ENCODE measurements around the gene OR6J1. TPM values are rescaled to one million over a fixed set of nuclear protein-coding genes. Genes with fewer than 3 reads are reported as not detected.

OR6J1 gene
- total and polyA plus RNA-seq, 4 donors = not detected

- Histone ChIP-seq H3K4me3 (ENCODE audit: low read depth in 1 of 3, low read length in 3 of 3) (no peak overlapping the region), H3K36me3 (ENCODE audit: control insufficient read depth in 4 of 4, insufficient read depth in 3 of 4, low read depth in 1 of 4, low read length in 3 of 4) (peaks cover 27 to 86% (median 64%) of the 10 kb centered on the region in 4 donors), H3K27me3 (ENCODE audit: control insufficient read depth in 4 of 4, insufficient read depth in 4 of 4, low read length in 3 of 4) (no peaks in the 10 kb centered on the region), H3K9me3 (ENCODE audit: control insufficient read depth in 4 of 4, low read length in 3 of 4) (no peaks in the 10 kb centered on the region), H3K9ac (ENCODE audit: low read depth in 1 of 2, low read length in 2 of 2) (no peak overlapping the region), H3K27ac (ENCODE audit: low read depth in 1 of 2, low read length in 2 of 2) (no peak overlapping the region), H3K4me1 (ENCODE audit: control insufficient read depth in 4 of 4, insufficient read depth in 4 of 4, low read length in 3 of 4) (no peaks in the 10 kb centered on the region)
- DNase-seq (ENCODE audit: low spot score) = no peak
- WGBS = 86% methylated on average over 3 of the region's 3 CpGs
- TF ChIP-seq, protein P1, sequence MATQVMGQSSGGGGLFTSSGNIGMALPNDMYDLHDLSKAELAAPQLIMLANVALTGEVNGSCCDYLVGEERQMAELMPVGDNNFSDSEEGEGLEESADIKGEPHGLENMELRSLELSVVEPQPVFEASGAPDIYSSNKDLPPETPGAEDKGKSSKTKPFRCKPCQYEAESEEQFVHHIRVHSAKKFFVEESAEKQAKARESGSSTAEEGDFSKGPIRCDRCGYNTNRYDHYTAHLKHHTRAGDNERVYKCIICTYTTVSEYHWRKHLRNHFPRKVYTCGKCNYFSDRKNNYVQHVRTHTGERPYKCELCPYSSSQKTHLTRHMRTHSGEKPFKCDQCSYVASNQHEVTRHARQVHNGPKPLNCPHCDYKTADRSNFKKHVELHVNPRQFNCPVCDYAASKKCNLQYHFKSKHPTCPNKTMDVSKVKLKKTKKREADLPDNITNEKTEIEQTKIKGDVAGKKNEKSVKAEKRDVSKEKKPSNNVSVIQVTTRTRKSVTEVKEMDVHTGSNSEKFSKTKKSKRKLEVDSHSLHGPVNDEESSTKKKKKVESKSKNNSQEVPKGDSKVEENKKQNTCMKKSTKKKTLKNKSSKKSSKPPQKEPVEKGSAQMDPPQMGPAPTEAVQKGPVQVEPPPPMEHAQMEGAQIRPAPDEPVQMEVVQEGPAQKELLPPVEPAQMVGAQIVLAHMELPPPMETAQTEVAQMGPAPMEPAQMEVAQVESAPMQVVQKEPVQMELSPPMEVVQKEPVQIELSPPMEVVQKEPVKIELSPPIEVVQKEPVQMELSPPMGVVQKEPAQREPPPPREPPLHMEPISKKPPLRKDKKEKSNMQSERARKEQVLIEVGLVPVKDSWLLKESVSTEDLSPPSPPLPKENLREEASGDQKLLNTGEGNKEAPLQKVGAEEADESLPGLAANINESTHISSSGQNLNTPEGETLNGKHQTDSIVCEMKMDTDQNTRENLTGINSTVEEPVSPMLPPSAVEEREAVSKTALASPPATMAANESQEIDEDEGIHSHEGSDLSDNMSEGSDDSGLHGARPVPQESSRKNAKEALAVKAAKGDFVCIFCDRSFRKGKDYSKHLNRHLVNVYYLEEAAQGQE (IDR thresholded peaks at IDR 0.05) = no peak
- TF ChIP-seq TAF1 (conservative IDR thresholded peaks at IDR 0.05) = no peak
- TF ChIP-seq, protein P2, sequence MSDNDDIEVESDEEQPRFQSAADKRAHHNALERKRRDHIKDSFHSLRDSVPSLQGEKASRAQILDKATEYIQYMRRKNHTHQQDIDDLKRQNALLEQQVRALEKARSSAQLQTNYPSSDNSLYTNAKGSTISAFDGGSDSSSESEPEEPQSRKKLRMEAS (IDR thresholded peaks at IDR 0.05) = no peak
- TF ChIP-seq JUND (IDR thresholded peaks at IDR 0.05) = no peak
- TF ChIP-seq GABPA (IDR thresholded peaks at IDR 0.05 in 1 of 2, conservative IDR thresholded peaks at IDR 0.05 in 1 of 2) = no peak
- no peak for TF ChIP-seq EGR1 (IDR thresholded peaks at IDR 0.05; ENCODE audit: low read depth in 2 of 2)
- no peak for TF ChIP-seq NR2F2 (IDR thresholded peaks at IDR 0.05)
- TF ChIP-seq SP1 (IDR thresholded peaks at IDR 0.05) = no peak
- no peak for TF ChIP-seq ATF3 (IDR thresholded peaks at IDR 0.05)
- no peak for TF ChIP-seq YY1 (IDR thresholded peaks at IDR 0.05)
- no peak for TF ChIP-seq FOXA2 (IDR thresholded peaks at IDR 0.05)
- TF ChIP-seq HNF4G (IDR thresholded peaks at IDR 0.05) = no peak
- no peak for TF ChIP-seq RAD21 (IDR thresholded peaks at IDR 0.05)
- TF ChIP-seq RXRA (IDR thresholded peaks at IDR 0.05) = no peak
- TF ChIP-seq ZBTB33 (IDR thresholded peaks at IDR 0.05) = no peak
- no peak for TF ChIP-seq HNF4A (conservative IDR thresholded peaks at IDR 0.05)
Measured at GRCh38 chr14:22607291-22607690, 36.9 kb downstream of the OR6J1 start.

- no peak overlapping the region for H3K4me3 ChIP-seq (ENCODE audit: low read depth in 1 of 3, low read length in 3 of 3)
- 92% methylated on average over 6 of the region's 6 CpGs for WGBS
- DNase-seq (ENCODE audit: low spot score) = no peak
- no peaks in the 10 kb centered on the region for H3K4me1 ChIP-seq (ENCODE audit: control insufficient read depth in 4 of 4, insufficient read depth in 4 of 4, low read length in 3 of 4)
- H3K9ac ChIP-seq (ENCODE audit: low read depth in 1 of 2, low read length in 2 of 2) = no peak overlapping the region
- TF ChIP-seq HNF4A (conservative IDR thresholded peaks at IDR 0.05) = no peak
- no peak for TF ChIP-seq TAF1 (conservative IDR thresholded peaks at IDR 0.05)
- TF ChIP-seq ZBTB33 (IDR thresholded peaks at IDR 0.05) = no peak
- no peak for TF ChIP-seq EGR1 (IDR thresholded peaks at IDR 0.05; ENCODE audit: low read depth in 2 of 2)
- no peaks in the 10 kb centered on the region for H3K27me3 ChIP-seq (ENCODE audit: control insufficient read depth in 4 of 4, insufficient read depth in 4 of 4, low read length in 3 of 4)
- no peaks in the 10 kb centered on the region for H3K9me3 ChIP-seq (ENCODE audit: control insufficient read depth in 4 of 4, low read length in 3 of 4)
- no peak overlapping the region for H3K27ac ChIP-seq (ENCODE audit: low read depth in 1 of 2, low read length in 2 of 2)
- H3K36me3 ChIP-seq (ENCODE audit: control insufficient read depth in 4 of 4, insufficient read depth in 3 of 4, low read depth in 1 of 4, low read length in 3 of 4) = peaks cover 30 to 87% (median 62%) of the 10 kb centered on the region in 4 donors
Measured at GRCh38 chr14:22606380-22606779, 37.8 kb downstream of the OR6J1 start.
